CD4-positive, alpha-beta T cell (primary cell): ENCODE measurements around the gene WDR82. TPM values are rescaled to one million over a fixed set of nuclear protein-coding genes. Genes with fewer than 3 reads are reported as not detected.

Source experiments
- ATAC-seq: fragments of 200-7000 bp; cut with Tn5 transposase; one replicate; pipeline ENCODE4 v1.10.0; 2022; ENCODE audit warnings: mild to moderate bottlenecking; ENCODE audit not compliant: poor library complexity
- CTCF ChIA-PET: fragments of 350-600 bp; sonication (Branson Sonifier 250); formaldehyde crosslinking; loops from one replicate; lab custom pipeline; 2021; ENCODE audit warnings: antibody characterized with exemption, inconsistent platforms; lab: Charles Lee
- POLR2A ChIA-PET: fragments of 350-600 bp; sonication (Branson Sonifier 250); formaldehyde crosslinking; loops from one replicate; lab custom pipeline; 2021; ENCODE audit warnings: antibody characterized with exemption, inconsistent platforms; lab: Charles Lee
- DNase-seq, 14 experiments: peaks; one replicate each; pipeline ENCODE4 v3.0.0-alpha.2; 2013 to 2020; ENCODE audit warnings: mixed read lengths in 2 of 14
- H3K27ac ChIP-seq, 2 donors: one replicate each; pipeline versions ENCODE4 v1.5.1 to v1.7.0; 2013; ENCODE audit warnings: low read length in 2 of 2, low read depth in 1 of 2, mild to moderate bottlenecking in 1 of 2
- H3K27me3 ChIP-seq, 2 experiments: 1 replicate in 1 of 2; 2 replicates in 1 of 2; pipeline versions ENCODE4 v1.6.1 to v1.7.0; 2013; ENCODE audit warnings: low read length in 2 of 2, control low read depth in 1 of 2, mild to moderate bottlenecking in 1 of 2, moderate library complexity in 1 of 2; ENCODE audit not compliant: insufficient read depth in 2 of 2, control insufficient read depth in 1 of 2
- H3K36me3 ChIP-seq: one replicate; pipeline ENCODE4 v1.6.1; 2013; ENCODE audit warnings: low read length, control low read depth; ENCODE audit not compliant: insufficient read depth
- H3K4me1 ChIP-seq: one replicate; pipeline ENCODE4 v1.6.1; 2013; ENCODE audit warnings: low read length, control low read depth; ENCODE audit not compliant: insufficient read depth
- H3K4me3 ChIP-seq: one replicate; pipeline ENCODE4 v1.5.1; 2013; ENCODE audit warnings: mild to moderate bottlenecking, low read length, moderate library complexity
- H3K9me3 ChIP-seq, 2 experiments: 1 replicate in 1 of 2; 2 replicates in 1 of 2; pipeline versions ENCODE4 v1.6.1 to v1.7.0; 2013; ENCODE audit warnings: low read length in 2 of 2, mild to moderate bottlenecking in 2 of 2, control low read depth in 1 of 2, moderate library complexity in 1 of 2; ENCODE audit not compliant: control insufficient read depth in 1 of 2, insufficient read depth in 1 of 2
- H3K27ac Mint-ChIP-seq: one replicate; pipeline ENCODE4 v1.8.0; 2020; ENCODE audit warnings: mixed read lengths
- H3K27me3 Mint-ChIP-seq: one replicate; pipeline ENCODE4 v1.8.0; 2021; ENCODE audit warnings: mixed read lengths
- H3K36me3 Mint-ChIP-seq: one replicate; pipeline ENCODE4 v1.8.0; 2021; ENCODE audit warnings: low read depth, mixed read lengths
- H3K4me1 Mint-ChIP-seq: one replicate; pipeline ENCODE4 v1.8.0; 2021; ENCODE audit warnings: low read depth, mixed read lengths
- H3K4me3 Mint-ChIP-seq: one replicate; pipeline ENCODE4 v1.8.0; 2020; ENCODE audit warnings: mild to moderate bottlenecking, mixed read lengths
- H3K9me3 Mint-ChIP-seq: one replicate; pipeline ENCODE4 v1.8.0; 2020; ENCODE audit warnings: mixed read lengths
- CTCF ChIP-seq: fragments of 200-600 bp; IDR thresholded peaks from one replicate; pipeline ENCODE4 v1.8.0; 2022; ENCODE audit warnings: antibody characterized with exemption, mild to moderate bottlenecking
- intact Hi-C, 2 experiments: fragments of 100-400 bp; cut with DNase I in 1 of 2; cut with micrococcal nuclease in 1 of 2; formaldehyde crosslinking; loops; one replicate each; pipeline versions ENCODE4 v1.15.1 to v1.9.0; 2023 to 2025; cut with DNase I, micrococcal nuclease
- total RNA-seq, 174 experiments: library from RNA in 2 of 174; stranded (reverse) in 2 of 174; gene quantifications; one replicate each; pipeline ENCODE4 v1.2.3 and lab custom pipeline; 2021 to 2026

Gene WDR82
- total RNA-seq, 2 experiments from 2014 or later = 114 TPM

GRCh38 chr3:52228751-52229291 is 49.6 kb downstream of the WDR82 start:
- Mint-ChIP-seq H3K27me3 (no peaks in the 10 kb centered on the region), H3K4me1 (peaks cover 57% of the 10 kb centered on the region), H3K36me3 (peaks cover 67% of the 10 kb centered on the region), H3K27ac (no peak overlapping the region), H3K4me3 (no peak overlapping the region), H3K9me3 (no peaks in the 10 kb centered on the region)
- Histone ChIP-seq H3K4me3 (no peak overlapping the region), H3K27ac (no peak overlapping the region), H3K9me3 (no peaks in the 10 kb centered on the region), H3K4me1 (peaks cover 74% of the 10 kb centered on the region), H3K36me3 (peaks cover 58% of the 10 kb centered on the region), H3K27me3 (no peaks in the 10 kb centered on the region)
- TF ChIP-seq CTCF = no peak
- CTCF ChIA-PET = no interaction called here
- DNase-seq (peak in 2 of 14 experiments; percentile 4 to 18), ATAC-seq (no peak)
- POLR2A ChIA-PET = interaction anchor here (1.2 to 1.5 kb wide), 2 partner anchors 21 to 50 kb away, joined by 3 to 4 read pairs; partner anchors contain the start of gene WDR82
- intact Hi-C loops = no loop called here

- POLR2A ChIA-PET = interaction anchor here (1.5 kb wide), 1 partner anchor 22 kb away, joined by 4 read pairs; no protein-coding TSS in a partner anchor
- Histone ChIP-seq H3K36me3 (peaks cover 55% of the 10 kb centered on the region), H3K4me3 (no peak overlapping the region), H3K4me1 (peaks cover 76% of the 10 kb centered on the region), H3K9me3 (no peaks in the 10 kb centered on the region), H3K27ac (no peak overlapping the region), H3K27me3 (no peaks in the 10 kb centered on the region)
- no peak for TF ChIP-seq CTCF
- Mint-ChIP-seq H3K27me3 (no peaks in the 10 kb centered on the region), H3K4me3 (no peak overlapping the region), H3K9me3 (no peaks in the 10 kb centered on the region), H3K4me1 (peaks cover 57% of the 10 kb centered on the region), H3K36me3 (peaks cover 62% of the 10 kb centered on the region), H3K27ac (peak overlapping the region; percentile 17)
- intact Hi-C loops = no loop called here
- CTCF ChIA-PET = interaction anchor here (3.0 kb wide), 1 partner anchor 111 kb away, joined by 18 read pairs; no protein-coding TSS in a partner anchor
- ATAC-seq (no peak), DNase-seq (no peak)
Measured at GRCh38 chr3:52228266-52228665, 50.2 kb downstream of the WDR82 start.

GRCh38 chr3:52227766-52228165 is 50.7 kb downstream of the WDR82 start:
- H3K4me1 Mint-ChIP-seq = peaks cover 58% of the 10 kb centered on the region

More at GRCh38 chr3:52227766-52228165, 50.7 kb downstream of the WDR82 start:
- no peaks in the 10 kb centered on the region for H3K9me3 Mint-ChIP-seq
- H3K4me3 Mint-ChIP-seq = no peak overlapping the region
- peak overlapping the region; percentile 17 for H3K27ac Mint-ChIP-seq
- TF ChIP-seq CTCF = no peak
- Histone ChIP-seq H3K36me3 (peaks cover 50% of the 10 kb centered on the region), H3K27ac (peak overlapping the region in 1 of 2 donors; percentile 51), H3K27me3 (no peaks in the 10 kb centered on the region), H3K4me3 (no peak overlapping the region), H3K4me1 (peaks cover 76% of the 10 kb centered on the region), H3K9me3 (no peaks in the 10 kb centered on the region)
- CTCF ChIA-PET = interaction anchor here (3.0 kb wide), 1 partner anchor 111 kb away, joined by 18 read pairs; no protein-coding TSS in a partner anchor
- H3K27me3 Mint-ChIP-seq = no peaks in the 10 kb centered on the region
- POLR2A ChIA-PET = interaction anchor here (1.0 to 8.6 kb wide), 2 partner anchors 9 to 13 kb away, joined by 3 to 74 read pairs; partner anchors contain the start of gene TWF2
- ATAC-seq = no peak
- no peak for DNase-seq
- H3K36me3 Mint-ChIP-seq = peaks cover 57% of the 10 kb centered on the region
- intact Hi-C loops = no loop called here
